ENCODE data around the gene KIF23. TPM values are rescaled to one million over a fixed set of nuclear protein-coding genes. Genes with fewer than 3 reads are reported as not detected.

The KIF23 gene
- total and polyA plus RNA-seq, 2 donors (not counting 1 experiment from before 2014, with no cell fraction given), result 16.5 to 19.4 TPM

DNA sequence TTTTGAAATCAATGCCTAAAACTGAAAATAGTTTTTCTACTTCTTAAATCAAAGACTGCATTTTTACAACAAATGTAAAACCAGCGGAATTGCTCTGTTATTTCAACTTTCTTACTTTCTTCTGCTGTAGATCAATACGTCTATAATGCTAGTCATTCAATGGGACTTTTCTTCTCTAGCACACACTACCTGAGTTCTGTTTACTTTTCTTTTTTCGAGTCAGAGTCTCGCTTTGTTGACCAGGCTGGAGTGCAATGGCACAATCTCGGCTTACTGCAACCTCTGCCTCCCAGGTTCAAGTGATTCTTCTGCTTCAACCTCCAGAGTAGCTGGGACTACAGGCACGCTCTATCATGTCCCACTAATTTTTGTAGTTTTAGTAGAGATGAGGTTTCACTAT, 40.7 kb upstream of the KIF23 start:
- Histone ChIP-seq H3K4me2 (ENCODE audit: extremely low read depth, insufficient read depth, low read length) (no peak overlapping the region), H3K9me3 (ENCODE audit: control insufficient read depth, insufficient read depth, low read depth, low read length) (no peaks in the 10 kb centered on the region), H3K27ac (ENCODE audit: insufficient read depth, low read length) (no peak overlapping the region), H3K79me2 (ENCODE audit: control insufficient read depth, insufficient read depth, low read length) (no peaks in the 10 kb centered on the region), H3K4me1 (ENCODE audit: control insufficient read depth, extremely low read depth, insufficient read depth, low read length) (no peaks in the 10 kb centered on the region), H2AFZ (ENCODE audit: low read length) (no peak overlapping the region), H4K20me1 (ENCODE audit: control insufficient read depth, extremely low read depth, insufficient read depth, low read length) (no peaks in the 10 kb centered on the region), H3K9ac (ENCODE audit: insufficient read depth, low read length) (no peak overlapping the region), H3K27me3 (ENCODE audit: control insufficient read depth, insufficient read depth, low read length) (no peaks in the 10 kb centered on the region), H3K36me3 (ENCODE audit: control insufficient read depth, insufficient read depth, low read length) (no peaks in the 10 kb centered on the region), H3K4me3 (replicated peaks in 1 of 4; ENCODE audit: control extremely low read depth in 1 of 4, insufficient read depth in 1 of 4, low read depth in 3 of 4, low read length in 4 of 4) (no peak overlapping the region)
- no peak for TF ChIP-seq CTCF (conservative IDR thresholded peaks at IDR 0.05 in 1 of 2, IDR thresholded peaks at IDR 0.05 in 1 of 2; ENCODE audit: low read depth in 1 of 2, low read length in 2 of 2)
- TF ChIP-seq EZH2 (IDR thresholded peaks at IDR 0.05; ENCODE audit: low read length, missing control alignments), result no peak
- no peak for DNase-seq (ENCODE audit: low read depth in 2 of 2)

GRCh38 chr15:69375151-69375790, 38.9 kb upstream of the KIF23 start:
- DNase-seq (ENCODE audit: low read depth in 2 of 2), result no peak
- Histone ChIP-seq H3K4me2 (ENCODE audit: extremely low read depth, insufficient read depth, low read length) (no peak overlapping the region), H3K4me3 (replicated peaks in 1 of 4; ENCODE audit: control extremely low read depth in 1 of 4, insufficient read depth in 1 of 4, low read depth in 3 of 4, low read length in 4 of 4) (no peak overlapping the region), H3K4me1 (ENCODE audit: control insufficient read depth, extremely low read depth, insufficient read depth, low read length) (no peaks in the 10 kb centered on the region), H4K20me1 (ENCODE audit: control insufficient read depth, extremely low read depth, insufficient read depth, low read length) (no peaks in the 10 kb centered on the region), H3K9ac (ENCODE audit: insufficient read depth, low read length) (no peak overlapping the region), H3K27ac (ENCODE audit: insufficient read depth, low read length) (no peak overlapping the region), H3K36me3 (ENCODE audit: control insufficient read depth, insufficient read depth, low read length) (no peaks in the 10 kb centered on the region), H3K27me3 (ENCODE audit: control insufficient read depth, insufficient read depth, low read length) (no peaks in the 10 kb centered on the region), H2AFZ (ENCODE audit: low read length) (no peak overlapping the region), H3K79me2 (ENCODE audit: control insufficient read depth, insufficient read depth, low read length) (no peaks in the 10 kb centered on the region), H3K9me3 (ENCODE audit: control insufficient read depth, insufficient read depth, low read depth, low read length) (no peaks in the 10 kb centered on the region)
- no peak for TF ChIP-seq EZH2 (IDR thresholded peaks at IDR 0.05; ENCODE audit: low read length, missing control alignments)
- no peak for TF ChIP-seq CTCF (conservative IDR thresholded peaks at IDR 0.05 in 1 of 2, IDR thresholded peaks at IDR 0.05 in 1 of 2; ENCODE audit: low read depth in 1 of 2, low read length in 2 of 2)

DNA sequence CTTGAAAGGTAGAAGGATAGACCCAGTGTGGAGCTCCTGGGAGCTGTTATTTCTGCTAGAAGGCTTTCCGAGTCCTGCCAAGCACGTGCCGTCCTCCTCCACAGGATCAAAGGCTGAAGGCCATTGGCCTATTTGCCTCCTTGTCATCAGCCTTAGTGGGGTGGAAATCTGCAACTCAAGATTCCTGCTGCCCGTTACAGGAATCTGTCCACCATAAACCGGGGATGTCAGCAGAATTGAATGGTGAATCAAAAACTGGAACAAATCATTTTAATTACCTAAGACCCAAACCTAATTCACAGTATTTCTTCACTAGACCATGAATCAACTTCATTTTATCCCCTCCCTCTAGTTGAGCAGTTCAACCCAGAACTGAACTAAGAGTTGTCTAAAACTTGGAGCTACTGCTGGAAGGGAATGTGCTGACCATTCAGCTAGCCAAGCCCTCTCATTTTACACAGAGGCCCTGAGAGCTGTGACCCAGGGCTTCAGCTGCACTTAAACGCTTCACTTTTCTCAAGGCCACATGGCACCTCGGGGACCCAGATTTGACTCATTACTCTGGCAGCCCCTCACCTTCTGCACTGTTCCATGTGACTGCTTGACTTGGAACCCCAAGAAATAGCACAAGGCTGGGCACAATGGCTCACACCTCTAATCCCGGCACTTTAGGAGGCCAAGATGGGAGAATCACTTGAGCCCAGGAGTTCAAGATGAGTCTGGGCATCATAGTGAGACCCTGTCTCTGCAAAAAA, 36.8 kb upstream of the KIF23 start:
- Histone ChIP-seq H3K36me3 (ENCODE audit: control insufficient read depth, insufficient read depth, low read length) (no peaks in the 10 kb centered on the region), H3K27ac (ENCODE audit: insufficient read depth, low read length) (no peak overlapping the region), H3K4me1 (ENCODE audit: control insufficient read depth, extremely low read depth, insufficient read depth, low read length) (no peaks in the 10 kb centered on the region), H3K9ac (ENCODE audit: insufficient read depth, low read length) (no peak overlapping the region), H3K27me3 (ENCODE audit: control insufficient read depth, insufficient read depth, low read length) (no peaks in the 10 kb centered on the region), H4K20me1 (ENCODE audit: control insufficient read depth, extremely low read depth, insufficient read depth, low read length) (no peaks in the 10 kb centered on the region), H2AFZ (ENCODE audit: low read length) (no peak overlapping the region), H3K4me2 (ENCODE audit: extremely low read depth, insufficient read depth, low read length) (no peak overlapping the region), H3K9me3 (ENCODE audit: control insufficient read depth, insufficient read depth, low read depth, low read length) (no peaks in the 10 kb centered on the region), H3K79me2 (ENCODE audit: control insufficient read depth, insufficient read depth, low read length) (no peaks in the 10 kb centered on the region), H3K4me3 (replicated peaks in 1 of 4; ENCODE audit: control extremely low read depth in 1 of 4, insufficient read depth in 1 of 4, low read depth in 3 of 4, low read length in 4 of 4) (no peak overlapping the region)
- TF ChIP-seq CTCF (conservative IDR thresholded peaks at IDR 0.05 in 1 of 2, IDR thresholded peaks at IDR 0.05 in 1 of 2; ENCODE audit: low read depth in 1 of 2, low read length in 2 of 2), result no peak
- no peak for TF ChIP-seq EZH2 (IDR thresholded peaks at IDR 0.05; ENCODE audit: low read length, missing control alignments)
- no peak for DNase-seq (ENCODE audit: low read depth in 2 of 2)

All from fibroblast of lung (primary cell).